Camera-type eye (tissue), 1 donor: Measurements from ENCODE around the gene TMEM94. TPM values are rescaled to one million over a fixed set of nuclear protein-coding genes. Genes with fewer than 3 reads are reported as not detected.

Source experiments
- total RNA-seq: library from RNA; depleted of rRNA; stranded (reverse); fragments of >200 nt; gene quantifications from one replicate; pipeline ENCODE4 v1.2.3, GENCODE V29; 2014

Gene TMEM94
- total RNA-seq: 54.9 TPM

GRCh38 chr17:75456417-75457046 lies at the start of gene TMEM94:
TMEM94 (plus strand) TSS chr17:75456635; CDS start chr17:75471906, 15,271 bp downstream.

GRCh38 chr17:75515496-75516254 lies 59.2 kb downstream of the TMEM94 start, which contains the start of gene CASKIN2:
CASKIN2 (minus strand) TSS chr17:75515537; CDS start chr17:75513804, 1,733 bp downstream.

GRCh38 chr17:75516255-75516618 lies 59.8 kb downstream of the TMEM94 start, which contains the start of gene TSEN54:
TSEN54 (plus strand) TSS chr17:75516528; CDS start chr17:75516561, 33 bp downstream.

GRCh38 chr17:75524970-75525805 lies 68.8 kb downstream of the TMEM94 start, which contains the start of gene LLGL2:
LLGL2 (plus strand) TSS chr17:75525697; CDS start chr17:75543427, 17,730 bp downstream.

Other genes starting within 250 kb of the TMEM94 start
- gene GGA3, start 195.0 kb upstream of the TMEM94 start, total RNA-seq: 19.6 TPM
- gene MRPS7, start 194.8 kb upstream of the TMEM94 start, total RNA-seq: 38.5 TPM
- 8.6 TPM for gene MIF4GD, start 185.4 kb upstream of the TMEM94 start, total RNA-seq
- 5.2 TPM for gene SLC25A19, start 167.2 kb upstream of the TMEM94 start, total RNA-seq
- gene GRB2, start 51.0 kb upstream of the TMEM94 start, total RNA-seq: 101 TPM
- 23.3 TPM for gene CASKIN2, start 58.9 kb downstream of the TMEM94 start, total RNA-seq
- 19.4 TPM for gene TSEN54, start 59.9 kb downstream of the TMEM94 start, total RNA-seq
- gene LLGL2, start 69.1 kb downstream of the TMEM94 start, total RNA-seq: 51.2 TPM
- gene MYO15B, start 131.2 kb downstream of the TMEM94 start, total RNA-seq: 185 TPM
- gene SMIM5, start 176.8 kb downstream of the TMEM94 start, total RNA-seq: 3.5 TPM
- 32.5 TPM for gene RECQL5, start 210.5 kb downstream of the TMEM94 start, total RNA-seq
- 109 TPM for gene SAP30BP, start 210.7 kb downstream of the TMEM94 start, total RNA-seq